Endothelial cell of umbilical vein (primary cell): ENCODE measurements around the gene ZCCHC14. TPM values are rescaled to one million over a fixed set of nuclear protein-coding genes. Genes with fewer than 3 reads are reported as not detected.

Experiments used
- BruUV-seq: library from RNA; stranded (reverse); fragments of 400-500 nt; replicated peaks from 2 replicates; lab custom pipeline; 2021; lab: Mats Ljungman, UMichigan
- CTCF ChIA-PET: fragments of 300-600, 350-600 bp; sonication (Branson Sonifier 250); formaldehyde crosslinking; loops from one replicate; lab custom pipeline; 2021; ENCODE audit warnings: antibody characterized with exemption, inconsistent platforms; lab: Charles Lee
- POLR2A ChIA-PET: fragments of 300-600, 350-600 bp; sonication (Branson Sonifier 250); formaldehyde crosslinking; loops from one replicate; lab custom pipeline; 2021; ENCODE audit warnings: antibody characterized with exemption, inconsistent platforms; lab: Charles Lee
- DNase-seq: peaks from one replicate; pipeline ENCODE4 v3.0.0-alpha.2; 2011; ENCODE audit warnings: low read depth, low spot score
- FAIRE-seq: peaks from 2 replicates; lab custom pipeline; 2011; peaks lifted over from hg19 to GRCh38; lab: Jason Lieb, UNC
- H2AFZ ChIP-seq: 2 replicates; pipeline ENCODE4 v1.6.0; 2012; ENCODE audit warnings: low read depth, low read length, control low read depth, inconsistent platforms
- H3K27ac ChIP-seq: 2 replicates; pipeline ENCODE4 v1.5.1; 2011; ENCODE audit warnings: low read depth, mild to moderate bottlenecking, control low read depth, low read length, moderate library complexity; ENCODE audit not compliant: insufficient read depth
- H3K27me3 ChIP-seq, 2 experiments: 2 replicates each; pipeline versions ENCODE4 v1.6.0 to v1.6.1; 2011; ENCODE audit warnings: low read length in 2 of 2, mixed read lengths in 1 of 2; ENCODE audit not compliant: control insufficient read depth in 2 of 2, insufficient read depth in 2 of 2
- H3K36me3 ChIP-seq, 2 experiments: 2 replicates in 1 of 2; 3 replicates in 1 of 2; pipeline ENCODE4 v1.5.1; 2011; ENCODE audit warnings: low read length in 2 of 2, mild to moderate bottlenecking in 1 of 2, moderate library complexity in 1 of 2; ENCODE audit not compliant: control insufficient read depth in 2 of 2, insufficient read depth in 2 of 2; ENCODE audit errors: extremely low read depth in 1 of 2
- H3K4me1 ChIP-seq: 3 replicates; pipeline ENCODE4 v1.5.1; 2011; ENCODE audit warnings: mild to moderate bottlenecking, low read length; ENCODE audit not compliant: control insufficient read depth, insufficient read depth; ENCODE audit errors: extremely low read depth
- H3K4me2 ChIP-seq: 2 replicates; pipeline ENCODE4 v1.6.1; 2011; ENCODE audit warnings: low read length, control low read depth, mixed read lengths; ENCODE audit not compliant: insufficient read depth
- H3K4me3 ChIP-seq, 3 experiments: fragments of 200-600 bp in 1 of 3; sonication (generic), shearing (Covaris generic) in 1 of 3; replicated peaks in 1 of 3; 2 replicates each; pipeline ENCODE4 v1.5.1; 2011 to 2016; ENCODE audit warnings: control low read depth in 3 of 3, low read length in 3 of 3, mild to moderate bottlenecking in 2 of 3, inconsistent platforms in 1 of 3, low read depth in 1 of 3, moderate library complexity in 1 of 3; ENCODE audit not compliant: insufficient read depth in 1 of 3
- H3K79me2 ChIP-seq: 2 replicates; pipeline ENCODE4 v1.6.0; 2012; ENCODE audit warnings: low read length, inconsistent platforms; ENCODE audit not compliant: control insufficient read depth, insufficient read depth
- H3K9ac ChIP-seq: replicated peaks from 2 replicates; pipeline ENCODE3; 2011; ENCODE audit warnings: low read length, control low read depth; ENCODE audit not compliant: insufficient read depth; ENCODE audit errors: extremely low read depth
- H3K9me1 ChIP-seq: replicated peaks from 3 replicates; pipeline ENCODE4 v1.6.0; 2011; ENCODE audit warnings: mild to moderate bottlenecking, low read length; ENCODE audit not compliant: control insufficient read depth, insufficient read depth; ENCODE audit errors: extremely low read depth
- H3K9me3 ChIP-seq: replicated peaks from 2 replicates; pipeline ENCODE4 v1.5.1; 2012; ENCODE audit warnings: low read length, inconsistent platforms; ENCODE audit not compliant: control insufficient read depth, insufficient read depth
- H4K20me1 ChIP-seq: replicated peaks from 2 replicates; pipeline ENCODE3; 2011; ENCODE audit warnings: mild to moderate bottlenecking, low read length; ENCODE audit not compliant: control insufficient read depth, insufficient read depth; ENCODE audit errors: extremely low read depth
- EZH2 ChIP-seq: IDR thresholded peaks from 2 replicates; pipeline ENCODE4 v1.6.1; 2012; ENCODE audit warnings: borderline replicate concordance, low read depth, mild to moderate bottlenecking, moderate library complexity, low read length, inconsistent platforms; ENCODE audit not compliant: severe bottlenecking
- FOS ChIP-seq: IDR thresholded peaks from 2 replicates; pipeline ENCODE4 v1.6.1; 2011; ENCODE audit warnings: mild to moderate bottlenecking, low read length, moderate library complexity, borderline replicate concordance; ENCODE audit not compliant: insufficient read depth
- GATA2 ChIP-seq: IDR thresholded peaks from 2 replicates; pipeline ENCODE4 v1.7.0; 2011; ENCODE audit warnings: low read depth, mild to moderate bottlenecking, moderate library complexity, mixed read lengths, low read length; ENCODE audit not compliant: insufficient read length, insufficient read depth
- JUN ChIP-seq: IDR thresholded peaks from 2 replicates; pipeline ENCODE4 v1.6.1; 2011; ENCODE audit warnings: borderline replicate concordance, low read depth; ENCODE audit not compliant: insufficient read length, insufficient read depth
- MYC ChIP-seq: IDR thresholded peaks from one replicate; pipeline ENCODE4 v1.6.1; 2011; ENCODE audit warnings: mild to moderate bottlenecking, low read depth, low read length
- POLR2A ChIP-seq: IDR thresholded peaks from 2 replicates; pipeline ENCODE4 v1.6.1; 2012; ENCODE audit warnings: low read depth, mild to moderate bottlenecking, control low read depth, low read length
- POLR2AphosphoS5 ChIP-seq: IDR thresholded peaks from 2 replicates; pipeline ENCODE4 v1.6.1; 2012; ENCODE audit warnings: low read depth, mild to moderate bottlenecking, control low read depth, low read length, moderate library complexity; ENCODE audit not compliant: insufficient read depth
- dilution Hi-C: fragments of 300-500 bp; cut with MboI; formaldehyde crosslinking; loops from one replicate; pipeline ENCODE4 v1.15.0; 2019; ENCODE audit warnings: low sequenced_read_pairs; ENCODE audit not compliant: extremely low pct_ligation_motif_present
- intact Hi-C: fragments of 100-400 bp; cut with micrococcal nuclease; formaldehyde crosslinking; loops from one replicate; pipeline ENCODE4 v1.10.0; 2022
- polyA plus RNA-seq, 4 experiments: library from polyadenylated mRNA; depleted of rRNA in 3 of 4; stranded (reverse) in 3 of 4; unstranded in 1 of 4; fragments of >200 nt; gene quantifications; 2 replicates each; pipeline versions ENCODE4 v1.2.1 to v1.2.3, GENCODE V29; 2011 to 2012; ENCODE audit warnings: missing spikeins in 1 of 4
- total RNA-seq: library from RNA; stranded (reverse); gene quantifications from 2 replicates; pipeline ENCODE4 v1.2.3, GENCODE V29; 2021
- TF ChIP-seq, protein P1 (sequence below), 2 donors: IDR thresholded peaks; 1 replicate in 1 of 2; 2 replicates in 1 of 2; pipeline ENCODE4 v1.5.1; 2011; ENCODE audit warnings: low read length in 2 of 2, mild to moderate bottlenecking in 2 of 2, moderate library complexity in 2 of 2, control low read depth in 1 of 2, inconsistent platforms in 1 of 2, low read depth in 1 of 2; ENCODE audit not compliant: insufficient read depth in 1 of 2; ENCODE audit errors: extremely low read depth in 1 of 2
- TF ChIP-seq, protein P2 (sequence below): IDR thresholded peaks from 2 replicates; pipeline ENCODE4 v1.6.1; 2011; ENCODE audit not compliant: insufficient read depth, insufficient read length

Gene ZCCHC14
- total and polyA plus RNA-seq, 2 donors (not counting 3 experiments of a cell fraction or from before 2014, with no cell fraction given), result 9.5 to 30.9 TPM

- Histone ChIP-seq H3K9ac (no peak overlapping the region), H3K79me2 (no peaks in the 10 kb centered on the region), H3K36me3 (peaks cover 7 to 40% of the 10 kb centered on the region in 2 experiments), H2AFZ (no peak overlapping the region), H3K4me2 (no peak overlapping the region), H3K27ac (no peak overlapping the region), H3K4me1 (peaks cover 20% of the 10 kb centered on the region), H3K27me3 (no peaks in the 10 kb centered on the region), H3K9me3 (no peaks in the 10 kb centered on the region), H3K4me3 (no peak overlapping the region), H4K20me1 (no peaks in the 10 kb centered on the region), H3K9me1 (no peaks in the 10 kb centered on the region)
- ChIA-PET CTCF (no interaction called here), POLR2A (no interaction called here)
- dilution Hi-C loops, result no loop called here
- intact Hi-C loops, result no loop called here
- TF ChIP-seq, protein P1, sequence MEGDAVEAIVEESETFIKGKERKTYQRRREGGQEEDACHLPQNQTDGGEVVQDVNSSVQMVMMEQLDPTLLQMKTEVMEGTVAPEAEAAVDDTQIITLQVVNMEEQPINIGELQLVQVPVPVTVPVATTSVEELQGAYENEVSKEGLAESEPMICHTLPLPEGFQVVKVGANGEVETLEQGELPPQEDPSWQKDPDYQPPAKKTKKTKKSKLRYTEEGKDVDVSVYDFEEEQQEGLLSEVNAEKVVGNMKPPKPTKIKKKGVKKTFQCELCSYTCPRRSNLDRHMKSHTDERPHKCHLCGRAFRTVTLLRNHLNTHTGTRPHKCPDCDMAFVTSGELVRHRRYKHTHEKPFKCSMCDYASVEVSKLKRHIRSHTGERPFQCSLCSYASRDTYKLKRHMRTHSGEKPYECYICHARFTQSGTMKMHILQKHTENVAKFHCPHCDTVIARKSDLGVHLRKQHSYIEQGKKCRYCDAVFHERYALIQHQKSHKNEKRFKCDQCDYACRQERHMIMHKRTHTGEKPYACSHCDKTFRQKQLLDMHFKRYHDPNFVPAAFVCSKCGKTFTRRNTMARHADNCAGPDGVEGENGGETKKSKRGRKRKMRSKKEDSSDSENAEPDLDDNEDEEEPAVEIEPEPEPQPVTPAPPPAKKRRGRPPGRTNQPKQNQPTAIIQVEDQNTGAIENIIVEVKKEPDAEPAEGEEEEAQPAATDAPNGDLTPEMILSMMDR (IDR thresholded peaks at IDR 0.05; ENCODE audit: extremely low read depth in 1 of 2, insufficient read depth in 1 of 2, low read depth in 1 of 2, low read length in 2 of 2), result no peak
- TF ChIP-seq FOS, result no peak
- no peak for TF ChIP-seq EZH2
- TF ChIP-seq POLR2AphosphoS5, result no peak
- no peak for TF ChIP-seq POLR2A
- TF ChIP-seq MYC, result no peak
- no peak for TF ChIP-seq GATA2
- TF ChIP-seq, protein P2, sequence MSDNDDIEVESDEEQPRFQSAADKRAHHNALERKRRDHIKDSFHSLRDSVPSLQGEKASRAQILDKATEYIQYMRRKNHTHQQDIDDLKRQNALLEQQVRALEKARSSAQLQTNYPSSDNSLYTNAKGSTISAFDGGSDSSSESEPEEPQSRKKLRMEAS, result no peak
- no peak for TF ChIP-seq JUN
- no peak for FAIRE-seq
- DNase-seq, result no peak
- BruUV-seq, result no TSS peak
Observed at GRCh38 chr16:87410530-87410929, 82.3 kb downstream of the ZCCHC14 start.
